Renal pelvis (tissue), 4 donors: ENCODE results near the gene MRTFA. TPM values are rescaled to one million over a fixed set of nuclear protein-coding genes. Genes with fewer than 3 reads are reported as not detected.
"Not testable (repeated sequence)": the region's sequence is repeated elsewhere in the genome, so short reads cannot be mapped to it uniquely, and the experiment has no call there.

Experiments used
- DNase-seq: peaks from one replicate; pipeline ENCODE4 v3.0.0-alpha.2; 2013
- polyA plus RNA-seq, 3 donors: library from polyadenylated mRNA; unstranded; fragments of 120-200 nt; gene quantifications; one replicate each; pipeline ENCODE4 v1.2.1, GENCODE V29; 2013; ENCODE audit not compliant: insufficient read length in 3 of 3

Gene MRTFA
- polyA plus RNA-seq, 3 donors: 28.2 to 31.1 (median 28.5) TPM

GRCh38 chr22:40560551-40560950 is 76.0 kb downstream of the MRTFA start:
- no peak for DNase-seq

GRCh38 chr22:40557972-40558371 is 78.5 kb downstream of the MRTFA start:
- no peak for DNase-seq

DNA sequence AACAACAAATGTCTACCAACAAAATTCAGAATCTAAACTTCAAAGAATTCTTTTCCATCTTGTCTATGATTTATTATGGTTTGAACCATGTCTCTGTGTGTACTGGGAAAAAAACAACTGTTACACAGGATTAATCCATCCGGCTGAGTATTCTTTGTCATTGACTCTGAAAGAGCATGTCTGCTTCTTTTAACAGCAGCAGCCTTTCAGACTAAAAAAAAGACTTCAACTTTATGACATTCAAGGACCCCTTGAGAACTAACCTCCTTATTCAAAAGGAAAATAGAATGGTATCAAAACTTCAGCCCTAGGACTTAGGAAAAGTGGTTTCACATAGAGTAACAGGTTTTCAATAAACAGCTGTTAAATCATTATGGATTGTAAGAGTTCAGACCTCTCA is 79.9 kb downstream of the MRTFA start:
- DNase-seq: no peak

DNA sequence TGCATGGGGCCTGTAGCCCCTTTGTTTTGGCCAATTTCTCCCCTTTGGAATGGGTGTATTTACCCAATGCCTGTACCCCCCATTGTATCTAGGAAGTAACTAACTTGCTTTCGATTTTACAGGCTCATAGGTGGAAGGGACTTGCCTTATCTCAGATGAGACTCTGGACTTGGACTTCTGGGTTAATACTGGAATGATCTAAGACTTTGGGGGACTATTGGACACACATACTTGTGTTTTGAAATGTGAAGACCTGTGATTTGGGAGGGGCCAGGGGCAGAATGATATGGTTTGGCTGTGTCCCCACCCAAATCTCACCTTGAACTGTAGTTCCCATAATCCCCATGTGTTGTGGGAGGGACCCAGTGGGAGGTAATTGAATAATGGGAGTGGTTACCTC is 82.5 kb downstream of the MRTFA start:
- not testable (repeated sequence) for DNase-seq

- DNase-seq: no peak
Observed at GRCh38 chr22:40553014-40553554, 83.4 kb downstream of the MRTFA start.

DNA sequence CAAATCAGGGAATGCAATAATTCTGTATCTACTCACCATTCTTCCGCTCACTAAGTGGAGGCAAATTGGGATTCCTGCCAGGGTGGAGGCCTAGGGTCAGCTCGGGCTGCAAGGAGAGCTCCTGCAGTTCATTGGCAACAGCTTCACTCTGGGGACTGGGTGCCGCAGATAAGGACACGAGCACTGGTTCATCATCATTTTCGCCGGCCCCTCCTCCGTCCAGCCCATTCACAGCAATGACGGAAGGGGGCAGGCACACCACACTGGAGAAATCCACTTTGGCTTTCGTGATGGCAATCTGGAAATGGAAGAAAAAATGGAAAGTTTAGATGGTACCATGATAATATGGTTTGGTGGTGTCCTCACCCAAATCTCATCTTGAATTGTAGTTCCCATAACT is 84.4 kb downstream of the MRTFA start:
- no peak for DNase-seq

- DNase-seq: no peak
Observed at GRCh38 chr22:40547729-40548143, 88.8 kb downstream of the MRTFA start.

GRCh38 chr22:40544758-40545157 is 91.8 kb downstream of the MRTFA start:
- no peak for DNase-seq

GRCh38 chr22:40542821-40543540 is 93.5 kb downstream of the MRTFA start:
- DNase-seq: no peak

DNA sequence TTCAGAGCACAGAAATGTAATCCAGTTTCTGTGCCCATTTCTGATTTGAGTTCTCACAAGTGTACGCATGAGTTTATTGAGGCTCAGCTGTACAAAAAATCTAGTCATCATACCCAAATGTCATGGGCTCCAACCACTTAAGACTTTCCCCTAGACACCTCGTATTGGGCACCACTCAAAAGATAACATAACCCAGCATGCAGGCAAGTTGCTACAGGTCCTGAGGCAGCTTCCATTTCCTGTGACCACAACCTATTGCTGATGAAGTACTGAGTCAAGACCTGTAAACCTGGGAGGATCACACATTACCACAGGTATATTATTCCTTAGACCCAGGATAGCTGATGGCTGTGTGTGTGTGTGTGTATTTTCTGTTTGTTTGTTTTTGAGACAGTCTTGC is 95.2 kb downstream of the MRTFA start:
- no peak for DNase-seq

DNA sequence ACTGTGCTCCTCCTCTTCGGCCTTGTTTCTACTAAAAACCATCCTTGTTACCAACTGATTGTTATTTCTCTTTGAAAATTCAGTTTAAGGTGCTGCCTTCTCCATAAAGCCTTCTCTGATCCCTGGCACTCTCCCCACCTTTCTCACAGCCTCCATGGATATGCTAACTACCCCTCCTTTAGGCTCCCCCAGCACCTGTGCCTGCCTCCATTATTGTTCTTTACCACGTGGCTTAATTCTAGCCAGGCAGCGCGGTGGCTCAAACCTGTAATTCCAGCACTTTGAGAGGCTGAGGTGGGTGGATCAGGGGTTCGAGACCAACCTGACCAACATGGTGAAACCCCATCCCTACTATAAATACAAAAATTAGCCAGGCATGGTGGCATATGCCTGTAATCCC is 96.3 kb downstream of the MRTFA start:
- DNase-seq: no peak

DNA sequence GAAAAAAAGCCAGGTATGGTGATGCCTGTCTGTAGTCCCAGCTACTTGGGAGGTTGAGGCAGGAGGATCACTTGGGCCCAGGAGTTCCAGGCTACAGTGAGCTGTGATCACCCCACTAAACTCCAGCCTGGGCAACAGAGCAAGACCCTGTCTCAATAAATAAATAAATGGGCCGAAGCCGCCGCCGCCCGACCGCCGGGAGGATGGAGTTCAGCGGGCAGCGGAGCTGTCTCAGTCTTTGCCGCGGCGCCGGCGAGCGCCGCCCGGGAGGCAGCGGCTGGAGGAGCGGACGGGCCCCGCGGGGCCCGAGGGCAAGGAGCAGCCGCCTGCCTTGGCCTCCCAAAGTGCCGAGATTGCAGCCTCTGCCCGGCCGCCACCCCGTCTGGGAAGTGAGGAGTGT is 100.4 kb downstream of the MRTFA start:
- DNase-seq: not testable (repeated sequence)

DNA sequence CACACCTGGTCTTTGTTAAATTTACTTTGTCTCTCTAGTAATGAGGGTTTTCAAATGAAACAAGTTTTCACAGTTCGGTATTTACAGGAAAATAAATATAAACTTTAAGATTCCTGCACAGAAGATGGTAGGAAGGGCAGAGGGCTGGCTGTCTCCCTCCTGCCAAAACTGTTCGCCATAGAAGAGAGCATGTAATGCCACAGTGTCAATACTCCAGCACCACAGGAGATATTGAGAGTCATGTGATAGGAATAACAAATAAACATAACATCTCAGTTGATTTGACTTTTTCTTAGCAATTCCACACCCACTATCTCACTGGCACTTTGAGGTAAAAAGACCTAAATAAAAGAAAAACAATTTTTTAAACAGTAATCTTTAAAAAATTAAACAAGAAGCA is 100.9 kb downstream of the MRTFA start:
- DNase-seq: no peak

- no peak for DNase-seq
Observed at GRCh38 chr22:40535189-40535512, 101.4 kb downstream of the MRTFA start.

- DNase-seq: no peak
Observed at GRCh38 chr22:40534379-40535188, 101.9 kb downstream of the MRTFA start.

GRCh38 chr22:40533712-40534378 is 102.7 kb downstream of the MRTFA start:
- peak; percentile 48 for DNase-seq

DNA sequence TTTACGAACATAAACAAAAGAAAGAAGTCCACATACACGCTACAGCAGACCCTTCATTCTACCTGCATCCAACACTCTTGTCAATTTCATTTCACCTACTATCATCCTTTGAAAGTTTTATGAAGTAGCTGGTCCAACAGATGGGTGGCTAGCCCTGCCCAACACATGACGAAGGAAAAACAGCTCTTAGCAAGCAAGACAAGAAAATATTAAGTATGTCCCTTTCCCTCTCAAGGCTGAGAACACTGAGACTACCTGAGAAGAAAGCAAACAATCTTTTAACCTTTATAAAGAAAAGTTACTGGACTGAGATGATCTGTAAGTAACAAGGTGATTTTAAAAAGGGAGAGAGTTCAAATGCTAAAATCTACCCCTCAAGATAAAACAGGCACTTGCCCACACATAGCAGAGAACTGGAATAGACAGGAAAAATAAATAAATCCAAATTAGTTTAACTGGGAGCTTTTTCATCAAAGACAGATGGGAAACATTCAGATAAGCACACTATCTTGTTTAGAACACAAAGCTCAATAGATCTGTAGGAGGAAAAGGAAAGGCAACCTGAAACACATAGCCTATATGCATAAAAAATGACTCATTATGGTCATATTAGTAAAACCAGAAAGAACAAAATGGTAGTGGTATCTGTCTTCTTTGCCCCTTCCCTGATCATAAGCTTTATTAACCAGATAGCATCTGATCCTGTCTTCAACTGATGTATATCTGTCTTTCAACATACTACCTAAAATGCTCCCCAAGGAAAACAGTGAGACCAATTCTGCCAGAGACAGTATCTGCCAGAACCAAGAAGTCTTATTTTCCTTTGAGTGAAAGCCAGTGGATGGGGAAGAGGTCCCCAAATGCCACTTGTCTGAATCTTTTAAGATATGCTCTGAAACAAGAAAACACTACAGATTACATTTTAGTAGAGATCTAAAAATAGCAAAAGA is 104.3 kb downstream of the MRTFA start:
- DNase-seq: no peak

DNA sequence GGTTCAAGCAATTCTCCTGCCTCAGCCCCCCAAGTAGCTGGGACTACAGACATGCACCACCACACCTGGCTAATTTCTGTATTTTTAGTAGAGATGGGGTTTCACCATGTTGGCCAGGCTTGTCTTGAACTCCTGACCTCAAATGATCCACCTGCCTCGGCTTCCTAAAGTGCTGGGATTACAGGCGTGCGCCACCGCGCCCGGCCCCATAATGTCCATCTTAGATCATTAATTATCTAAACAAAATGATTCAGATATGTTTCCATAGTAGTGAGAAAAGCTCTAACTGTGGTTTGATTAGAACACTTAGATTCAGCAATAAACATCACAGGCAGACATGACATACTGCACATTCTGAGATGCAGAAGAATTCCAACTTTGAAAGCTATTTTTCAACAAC is 106.1 kb downstream of the MRTFA start:
- not testable (repeated sequence) for DNase-seq

DNA sequence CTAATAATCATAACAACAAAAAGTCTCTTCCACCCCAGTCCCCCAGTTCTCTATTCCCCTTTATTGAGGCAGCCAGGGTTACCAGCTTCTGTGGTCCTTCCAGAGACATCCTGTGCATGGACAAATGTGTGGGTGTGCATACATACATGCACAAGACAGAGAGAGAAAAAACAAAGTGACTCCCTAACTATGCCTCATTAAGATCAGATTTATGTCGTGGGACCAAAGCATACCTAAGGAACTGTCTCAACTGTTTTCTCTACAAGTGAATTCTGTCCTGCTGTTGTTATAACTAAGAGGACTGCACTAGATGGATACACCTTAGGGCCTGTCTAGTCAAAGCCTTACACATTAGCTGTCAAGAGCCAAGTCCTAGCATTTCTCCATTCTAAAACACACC is 106.7 kb downstream of the MRTFA start:
- peak; percentile 65 for DNase-seq

- DNase-seq: no peak
Observed at GRCh38 chr22:40526960-40527359, 109.6 kb downstream of the MRTFA start.

GRCh38 chr22:40525250-40525884 is 111.2 kb downstream of the MRTFA start:
- no peak for DNase-seq
